ENCODE data around the gene TAS1R1.
A peak's percentile ranks its signal among the peaks of the same experiment; 100 is the strongest.

TAS1R1 gene

DNA sequence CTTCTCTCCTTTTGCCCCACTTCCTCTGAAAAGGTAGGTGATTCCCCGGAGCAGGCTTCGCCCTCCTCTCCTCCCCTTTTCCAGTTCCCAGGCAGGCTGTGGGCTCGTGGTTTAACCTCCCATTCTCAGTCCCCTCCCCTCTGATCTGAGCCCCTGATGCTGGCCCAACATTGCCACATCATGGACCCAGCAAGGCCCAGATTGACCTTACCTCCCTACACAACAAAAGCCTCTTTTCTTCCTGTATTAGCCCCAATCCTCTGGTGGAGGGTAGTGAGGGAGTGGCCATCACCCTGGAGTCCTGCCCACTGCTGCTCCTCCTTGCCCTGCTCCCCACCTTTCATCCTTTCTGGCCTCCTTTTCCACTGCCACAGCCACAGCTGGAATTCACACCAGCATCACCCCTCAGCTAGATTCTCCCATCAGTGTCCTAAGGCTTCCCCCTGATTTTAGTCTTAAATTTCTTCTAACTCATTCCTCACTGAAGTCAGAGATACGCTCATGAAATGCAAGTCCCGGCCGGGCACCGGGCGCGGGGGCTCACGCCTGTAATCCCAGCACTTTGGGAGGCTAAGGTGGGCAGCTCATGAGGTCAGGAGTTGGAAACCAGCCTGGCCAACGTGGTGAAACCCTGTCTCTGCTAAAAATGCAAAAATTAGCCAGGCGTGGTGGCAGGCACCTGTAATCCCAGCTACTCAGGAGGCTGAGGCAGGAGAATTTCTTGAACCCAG, 17.7 kb downstream of the TAS1R1 start:
- no peak for DNase-seq (ENCODE audit: low read depth)

DNA sequence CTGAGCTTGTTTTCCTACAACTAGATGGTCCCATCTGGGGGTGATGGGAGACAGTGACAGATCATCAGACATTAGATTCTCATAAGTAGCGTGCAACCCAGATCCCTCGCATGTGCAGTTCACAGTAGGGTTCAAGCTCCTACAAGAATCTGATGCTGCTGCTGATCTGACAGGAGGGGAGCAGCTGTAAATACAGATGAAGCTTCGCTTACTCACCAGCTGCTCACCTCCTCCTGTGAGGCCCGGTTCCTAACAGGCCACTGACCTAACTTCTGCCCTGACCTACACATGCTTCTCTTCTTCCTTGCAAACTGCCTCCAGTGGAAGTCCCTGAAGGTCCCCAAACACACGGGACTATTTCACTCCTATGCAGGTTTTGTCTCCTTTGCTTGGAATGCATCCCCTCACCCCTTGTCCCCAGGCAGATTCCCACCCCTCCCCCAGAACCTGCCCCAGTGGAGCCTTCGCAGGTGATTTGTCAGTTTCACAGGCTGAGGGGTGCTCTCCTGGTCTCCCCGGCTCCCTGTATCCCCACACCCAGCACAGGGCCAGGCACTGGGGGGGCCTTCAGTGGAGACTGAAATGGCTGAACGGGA, 19.0 kb downstream of the TAS1R1 start:
- DNase-seq (ENCODE audit: low read depth) = no peak

DNA sequence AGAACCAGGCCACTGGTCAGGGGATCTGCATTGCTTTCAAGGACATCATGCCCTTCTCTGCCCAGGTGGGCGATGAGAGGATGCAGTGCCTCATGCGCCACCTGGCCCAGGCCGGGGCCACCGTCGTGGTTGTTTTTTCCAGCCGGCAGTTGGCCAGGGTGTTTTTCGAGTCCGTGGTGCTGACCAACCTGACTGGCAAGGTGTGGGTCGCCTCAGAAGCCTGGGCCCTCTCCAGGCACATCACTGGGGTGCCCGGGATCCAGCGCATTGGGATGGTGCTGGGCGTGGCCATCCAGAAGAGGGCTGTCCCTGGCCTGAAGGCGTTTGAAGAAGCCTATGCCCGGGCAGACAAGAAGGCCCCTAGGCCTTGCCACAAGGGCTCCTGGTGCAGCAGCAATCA, 19.7 kb downstream of the TAS1R1 start:
- DNase-seq (ENCODE audit: low read depth) = no peak

DNA sequence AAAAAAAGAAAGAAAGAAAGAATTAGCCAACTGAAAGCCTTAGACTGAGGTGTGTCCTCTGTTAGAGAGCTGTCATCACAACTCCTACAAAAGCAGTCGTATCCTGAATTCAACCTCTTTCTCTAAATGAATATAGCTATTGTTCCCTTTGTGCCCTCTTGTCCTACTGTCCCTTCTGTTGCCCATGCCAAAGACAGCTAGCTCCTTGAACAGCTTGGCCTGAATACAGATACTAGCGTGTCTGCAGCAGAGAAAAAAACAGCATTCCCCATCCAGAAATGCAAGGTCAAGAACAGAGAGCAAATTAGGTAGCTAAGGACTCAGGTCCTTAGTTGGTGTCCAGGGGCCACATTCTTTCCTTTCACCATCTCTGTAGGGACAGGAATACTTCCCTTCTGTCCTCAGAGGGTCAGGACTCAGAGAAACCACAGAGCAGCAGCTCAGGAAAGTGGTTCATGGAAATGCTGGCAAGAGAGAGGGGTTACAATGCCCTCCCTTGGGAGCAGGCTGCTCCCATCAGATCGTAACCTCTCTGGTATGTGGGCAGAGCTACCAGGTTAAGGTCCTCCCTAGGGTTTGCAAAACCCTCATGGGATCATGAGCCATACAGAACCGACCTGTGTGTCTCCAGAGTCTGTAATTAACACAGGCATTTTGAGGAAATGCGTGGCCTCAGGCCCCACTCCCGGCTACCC, 22.9 kb downstream of the TAS1R1 start:
- DNase-seq (ENCODE audit: low read depth) = no peak

DNA sequence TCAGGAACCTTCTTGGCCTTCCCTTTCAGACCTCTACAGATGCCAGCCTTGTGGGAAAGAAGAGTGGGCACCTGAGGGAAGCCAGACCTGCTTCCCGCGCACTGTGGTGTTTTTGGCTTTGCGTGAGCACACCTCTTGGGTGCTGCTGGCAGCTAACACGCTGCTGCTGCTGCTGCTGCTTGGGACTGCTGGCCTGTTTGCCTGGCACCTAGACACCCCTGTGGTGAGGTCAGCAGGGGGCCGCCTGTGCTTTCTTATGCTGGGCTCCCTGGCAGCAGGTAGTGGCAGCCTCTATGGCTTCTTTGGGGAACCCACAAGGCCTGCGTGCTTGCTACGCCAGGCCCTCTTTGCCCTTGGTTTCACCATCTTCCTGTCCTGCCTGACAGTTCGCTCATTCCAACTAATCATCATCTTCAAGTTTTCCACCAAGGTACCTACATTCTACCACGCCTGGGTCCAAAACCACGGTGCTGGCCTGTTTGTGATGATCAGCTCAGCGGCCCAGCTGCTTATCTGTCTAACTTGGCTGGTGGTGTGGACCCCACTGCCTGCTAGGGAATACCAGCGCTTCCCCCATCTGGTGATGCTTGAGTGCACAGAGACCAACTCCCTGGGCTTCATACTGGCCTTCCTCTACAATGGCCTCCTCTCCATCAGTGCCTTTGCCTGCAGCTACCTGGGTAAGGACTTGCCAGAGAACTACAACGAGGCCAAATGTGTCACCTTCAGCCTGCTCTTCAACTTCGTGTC, 23.7 kb downstream of the TAS1R1 start:
- DNase-seq (ENCODE audit: low read depth) = no peak

DNA sequence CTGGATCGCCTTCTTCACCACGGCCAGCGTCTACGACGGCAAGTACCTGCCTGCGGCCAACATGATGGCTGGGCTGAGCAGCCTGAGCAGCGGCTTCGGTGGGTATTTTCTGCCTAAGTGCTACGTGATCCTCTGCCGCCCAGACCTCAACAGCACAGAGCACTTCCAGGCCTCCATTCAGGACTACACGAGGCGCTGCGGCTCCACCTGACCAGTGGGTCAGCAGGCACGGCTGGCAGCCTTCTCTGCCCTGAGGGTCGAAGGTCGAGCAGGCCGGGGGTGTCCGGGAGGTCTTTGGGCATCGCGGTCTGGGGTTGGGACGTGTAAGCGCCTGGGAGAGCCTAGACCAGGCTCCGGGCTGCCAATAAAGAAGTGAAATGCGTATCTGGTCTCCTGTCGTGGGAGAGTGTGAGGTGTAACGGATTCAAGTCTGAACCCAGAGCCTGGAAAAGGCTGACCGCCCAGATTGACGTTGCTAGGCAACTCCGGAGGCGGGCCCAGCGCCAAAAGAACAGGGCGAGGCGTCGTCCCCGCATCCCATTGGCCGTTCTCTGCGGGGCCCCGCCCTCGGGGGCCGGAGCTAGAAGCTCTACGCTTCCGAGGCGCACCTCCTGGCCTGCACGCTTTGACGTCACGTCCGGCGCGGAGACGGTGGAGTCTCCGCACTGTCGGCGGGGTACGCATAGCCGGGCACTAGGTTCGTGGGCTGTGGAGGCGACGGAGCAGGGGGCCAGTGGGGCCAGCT, 24.4 kb downstream of the TAS1R1 start, which contains the start of gene ZBTB48:
Gene ZBTB48 (plus strand): TSS at position 621 of the 745 bp plus-strand sequence. CDS start 616 bp downstream, outside the sequence.
- peak; percentile 96 for DNase-seq (ENCODE audit: low read depth)

DNA sequence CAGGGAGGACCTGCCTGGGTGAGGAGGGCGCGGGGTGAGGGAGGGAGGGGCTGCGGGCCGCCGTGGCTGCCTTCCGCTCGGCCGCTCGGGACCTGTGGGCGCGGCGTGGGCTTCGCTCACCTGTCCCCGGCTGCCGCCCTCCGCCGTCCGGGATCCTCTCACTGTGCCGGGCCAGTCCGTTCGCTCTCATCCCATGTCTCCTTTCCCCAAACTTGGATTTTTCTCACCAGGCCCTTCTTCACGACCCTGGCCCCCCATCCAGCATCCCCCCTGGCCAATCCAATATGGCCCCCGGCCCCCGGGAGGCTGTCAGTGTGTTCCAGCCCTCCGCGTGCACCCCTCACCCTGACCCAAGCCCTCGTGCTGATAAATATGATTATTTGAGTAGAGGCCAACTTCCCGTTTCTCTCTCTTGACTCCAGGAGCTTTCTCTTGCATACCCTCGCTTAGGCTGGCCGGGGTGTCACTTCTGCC, 25.0 kb downstream of the TAS1R1 start:
- no peak for DNase-seq (ENCODE audit: low read depth)

DNA sequence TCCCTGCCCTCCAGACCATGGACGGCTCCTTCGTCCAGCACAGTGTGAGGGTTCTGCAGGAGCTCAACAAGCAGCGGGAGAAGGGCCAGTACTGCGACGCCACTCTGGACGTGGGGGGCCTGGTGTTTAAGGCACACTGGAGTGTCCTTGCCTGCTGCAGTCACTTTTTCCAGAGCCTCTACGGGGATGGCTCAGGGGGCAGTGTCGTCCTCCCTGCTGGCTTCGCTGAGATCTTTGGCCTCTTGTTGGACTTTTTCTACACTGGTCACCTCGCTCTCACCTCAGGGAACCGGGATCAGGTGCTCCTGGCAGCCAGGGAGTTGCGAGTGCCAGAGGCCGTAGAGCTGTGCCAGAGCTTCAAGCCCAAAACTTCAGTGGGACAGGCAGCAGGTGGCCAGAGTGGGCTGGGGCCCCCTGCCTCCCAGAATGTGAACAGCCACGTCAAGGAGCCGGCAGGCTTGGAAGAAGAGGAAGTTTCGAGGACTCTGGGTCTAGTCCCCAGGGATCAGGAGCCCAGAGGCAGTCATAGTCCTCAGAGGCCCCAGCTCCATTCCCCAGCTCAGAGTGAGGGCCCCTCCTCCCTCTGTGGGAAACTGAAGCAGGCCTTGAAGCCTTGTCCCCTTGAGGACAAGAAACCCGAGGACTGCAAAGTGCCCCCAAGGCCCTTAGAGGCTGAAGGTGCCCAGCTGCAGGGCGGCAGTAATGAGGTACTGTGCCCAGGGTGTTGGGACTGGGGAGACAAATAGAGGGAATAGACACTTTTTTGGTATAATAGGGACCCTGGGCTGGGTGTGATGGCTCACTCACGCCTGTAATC, 25.7 kb downstream of the TAS1R1 start:
- no peak for DNase-seq (ENCODE audit: low read depth)

DNA sequence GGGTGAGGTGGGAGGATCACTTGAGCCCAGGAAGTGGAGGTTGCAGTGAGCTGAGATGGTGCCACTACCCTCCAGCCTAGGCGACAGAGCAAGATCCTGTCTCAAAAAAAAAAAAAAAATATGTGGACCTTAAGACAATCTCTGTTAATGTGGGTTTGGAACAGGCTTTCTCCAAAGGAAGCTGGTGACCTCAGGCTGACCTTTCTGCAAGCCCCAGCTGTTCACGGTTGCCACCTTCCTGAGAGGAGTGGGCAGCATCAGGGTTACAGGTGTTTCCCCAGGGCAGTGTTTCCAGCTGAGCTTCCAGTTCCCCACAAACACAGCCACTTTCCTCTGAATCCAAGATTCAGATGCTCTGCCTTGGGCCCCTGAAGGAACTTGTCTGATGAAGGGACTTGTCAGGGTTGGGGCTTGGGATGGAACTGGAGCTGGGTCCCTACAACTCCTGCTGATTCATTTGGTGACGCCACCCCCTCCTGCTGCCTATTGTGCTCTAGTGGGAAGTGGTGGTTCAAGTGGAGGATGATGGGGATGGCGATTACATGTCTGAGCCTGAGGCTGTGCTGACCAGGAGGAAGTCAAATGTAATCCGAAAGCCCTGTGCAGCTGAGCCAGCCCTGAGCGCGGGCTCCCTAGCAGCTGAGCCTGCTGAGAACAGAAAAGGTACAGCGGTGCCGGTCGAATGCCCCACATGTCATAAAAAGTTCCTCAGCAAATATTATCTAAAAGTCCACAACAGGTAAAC, 26.6 kb downstream of the TAS1R1 start:
- no peak for DNase-seq (ENCODE audit: low read depth)

DNA sequence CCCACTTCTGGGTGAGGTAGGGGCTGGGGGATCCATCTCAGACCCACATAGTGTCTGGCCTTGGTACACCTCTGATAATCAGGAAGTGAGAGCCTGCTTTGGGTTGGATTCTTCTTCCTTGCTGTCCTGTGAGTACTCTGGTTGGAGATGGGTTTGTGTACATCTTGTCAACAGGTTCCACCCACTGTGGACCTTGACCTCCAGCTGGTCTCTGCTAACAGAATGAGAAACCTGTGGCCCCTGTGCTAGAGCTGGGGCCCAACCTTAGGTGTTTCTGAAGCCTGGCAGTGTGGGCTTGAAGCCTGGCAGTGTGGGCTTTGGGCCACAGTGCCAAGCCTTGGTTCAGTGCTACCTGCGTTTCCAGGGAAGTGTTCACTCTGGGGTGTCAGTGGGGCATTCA, 27.3 kb downstream of the TAS1R1 start:
- DNase-seq (ENCODE audit: low read depth) = no peak

DNA sequence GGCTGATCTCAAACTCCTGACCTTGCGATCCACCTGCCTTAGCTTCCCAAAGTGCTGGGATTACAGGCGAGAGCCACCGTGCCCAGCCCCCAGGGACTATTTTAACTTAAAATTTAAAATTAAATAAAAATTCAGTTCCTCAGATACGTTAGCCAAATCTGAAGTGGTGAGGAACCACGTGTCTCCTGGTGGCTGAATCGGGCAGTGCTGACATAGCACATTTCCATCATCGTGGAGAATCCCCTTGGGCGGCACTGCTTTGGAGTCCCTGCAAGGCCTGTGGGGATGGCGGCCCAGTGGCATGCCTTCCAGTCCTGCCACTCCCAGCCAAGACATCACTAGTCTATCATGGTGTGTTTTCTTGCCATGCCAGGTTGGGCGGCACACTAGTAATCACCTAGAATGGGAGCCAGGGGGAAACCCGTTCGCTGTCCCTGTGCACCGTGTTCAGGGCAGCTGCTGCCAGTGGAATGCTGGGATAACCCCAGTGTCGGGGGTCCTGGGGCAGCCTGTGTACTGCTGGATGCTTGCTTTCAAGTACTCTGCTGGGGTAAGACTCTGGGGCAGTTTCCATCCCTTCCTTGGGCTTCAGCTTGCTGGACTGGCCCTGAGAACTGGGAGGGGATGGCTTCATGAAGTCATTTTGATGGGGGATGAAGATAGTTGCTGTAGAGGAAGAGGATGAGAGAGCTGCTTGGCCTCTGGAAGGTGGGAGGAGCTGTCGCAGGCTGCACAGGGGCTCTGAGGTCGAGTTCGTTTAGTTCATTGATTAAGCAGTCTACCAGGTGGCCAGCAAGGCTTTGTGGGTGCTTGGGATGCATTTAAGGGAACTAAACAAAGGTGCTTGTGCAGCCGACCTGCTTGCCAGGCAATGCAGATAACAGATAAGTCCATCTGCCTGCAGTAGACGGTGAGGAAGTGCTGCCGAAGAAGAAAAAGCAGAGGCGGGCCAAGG, 29.3 kb downstream of the TAS1R1 start:
- no peak for DNase-seq (ENCODE audit: low read depth)

DNA sequence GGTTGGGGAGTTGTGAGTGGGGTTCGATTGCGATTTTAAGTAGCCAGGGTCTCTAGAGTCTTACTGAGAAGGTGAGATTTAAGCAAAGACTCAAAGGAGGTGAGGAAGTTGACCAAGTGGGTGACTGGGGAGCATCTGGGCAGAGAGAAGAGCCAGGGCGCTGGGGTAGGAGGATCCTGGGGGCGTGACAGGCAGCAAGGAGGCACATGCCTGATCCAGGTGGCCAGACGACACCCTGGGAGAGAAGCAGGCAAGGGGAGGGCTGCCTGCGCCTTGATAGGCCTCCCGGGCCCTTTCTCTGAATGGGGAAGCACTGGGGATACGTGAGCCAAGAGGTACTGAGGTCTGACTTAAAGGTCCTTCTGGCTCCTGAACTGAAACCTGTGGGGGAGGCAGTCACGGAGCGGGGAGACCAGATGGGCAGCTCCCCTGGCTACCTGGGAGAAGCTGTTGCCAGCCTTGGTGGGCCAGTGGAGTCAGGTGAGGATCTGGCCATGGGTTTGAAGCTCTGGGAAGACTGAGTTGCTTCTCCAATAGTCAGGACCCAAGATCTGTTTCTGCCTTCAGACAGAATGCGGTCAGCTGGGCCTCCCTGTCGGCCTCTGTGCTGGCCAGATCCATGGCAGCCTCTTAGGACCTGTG, 30.1 kb downstream of the TAS1R1 start:
- no peak for DNase-seq (ENCODE audit: low read depth)

DNA sequence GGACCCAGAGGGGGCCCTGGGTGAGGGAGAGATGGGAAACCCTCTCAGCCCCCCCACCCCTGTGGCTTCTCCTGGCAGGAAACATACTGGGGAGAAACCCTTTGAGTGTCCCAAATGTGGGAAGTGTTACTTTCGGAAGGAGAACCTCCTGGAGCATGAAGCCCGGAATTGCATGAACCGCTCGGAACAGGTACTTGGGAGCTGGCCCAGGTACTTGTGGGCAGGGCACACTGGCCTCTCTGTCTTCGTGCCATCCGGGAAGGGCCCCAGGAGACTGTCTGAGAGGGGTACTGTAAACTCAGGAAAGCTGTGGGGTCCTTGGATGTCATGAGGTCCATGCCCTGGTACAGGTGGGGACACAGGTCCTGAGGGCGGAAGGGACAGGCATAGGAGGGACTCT, 30.7 kb downstream of the TAS1R1 start:
- DNase-seq (ENCODE audit: low read depth) = no peak

DNA sequence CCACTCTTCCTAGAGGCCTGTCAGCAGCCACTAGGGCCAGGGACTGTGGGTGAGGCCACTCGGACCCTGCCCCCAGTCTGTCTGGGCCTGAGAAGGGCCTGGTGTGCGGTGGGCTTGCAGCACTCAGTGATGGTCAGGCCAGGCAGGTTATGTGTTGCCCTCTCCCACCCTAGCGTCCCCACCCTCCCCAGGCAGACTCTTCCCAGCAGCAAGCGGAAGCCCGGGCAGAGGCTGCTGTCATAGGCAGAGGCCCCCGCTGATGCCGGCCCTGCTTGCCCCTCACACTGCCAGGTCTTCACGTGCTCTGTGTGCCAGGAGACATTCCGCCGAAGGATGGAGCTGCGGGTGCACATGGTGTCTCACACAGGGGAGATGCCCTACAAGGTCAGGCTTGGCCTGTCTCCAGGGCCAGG, 31.3 kb downstream of the TAS1R1 start:
- no peak for DNase-seq (ENCODE audit: low read depth)

DNA sequence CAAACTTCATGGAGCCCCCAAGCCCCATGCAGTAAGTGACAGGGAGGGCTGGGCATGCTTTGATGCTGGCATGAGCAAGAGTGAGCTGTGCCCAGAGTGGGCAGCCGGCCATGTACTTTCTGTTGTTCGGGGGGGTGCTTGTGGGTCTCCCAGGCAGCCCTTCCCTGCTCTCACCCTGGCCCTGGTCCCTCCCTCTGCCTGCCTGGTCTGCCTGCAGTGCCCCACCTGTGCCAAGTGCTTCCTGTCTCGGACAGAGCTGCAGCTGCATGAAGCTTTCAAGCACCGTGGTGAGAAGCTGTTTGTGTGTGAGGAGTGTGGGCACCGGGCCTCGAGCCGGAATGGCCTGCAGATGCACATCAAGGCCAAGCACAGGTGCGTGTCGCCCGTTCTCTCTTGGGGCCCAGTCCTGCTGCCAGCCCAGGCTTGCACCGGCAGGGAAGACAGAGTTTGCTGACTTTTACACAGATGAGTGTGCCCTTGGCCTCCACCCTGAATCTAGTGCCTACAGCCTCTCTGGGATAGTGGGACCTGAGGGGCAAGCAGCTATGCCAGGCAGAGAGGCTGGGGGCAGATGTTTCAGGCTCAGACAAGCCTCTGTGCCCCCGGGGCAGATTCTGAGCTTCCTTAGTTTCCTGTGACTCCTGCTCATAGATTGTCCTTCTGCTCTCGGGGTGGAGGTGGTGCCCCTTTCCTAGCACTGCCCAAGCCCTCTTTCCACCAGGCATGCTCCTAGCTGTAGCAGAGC, 32.3 kb downstream of the TAS1R1 start:
- no peak for DNase-seq (ENCODE audit: low read depth)

DNA sequence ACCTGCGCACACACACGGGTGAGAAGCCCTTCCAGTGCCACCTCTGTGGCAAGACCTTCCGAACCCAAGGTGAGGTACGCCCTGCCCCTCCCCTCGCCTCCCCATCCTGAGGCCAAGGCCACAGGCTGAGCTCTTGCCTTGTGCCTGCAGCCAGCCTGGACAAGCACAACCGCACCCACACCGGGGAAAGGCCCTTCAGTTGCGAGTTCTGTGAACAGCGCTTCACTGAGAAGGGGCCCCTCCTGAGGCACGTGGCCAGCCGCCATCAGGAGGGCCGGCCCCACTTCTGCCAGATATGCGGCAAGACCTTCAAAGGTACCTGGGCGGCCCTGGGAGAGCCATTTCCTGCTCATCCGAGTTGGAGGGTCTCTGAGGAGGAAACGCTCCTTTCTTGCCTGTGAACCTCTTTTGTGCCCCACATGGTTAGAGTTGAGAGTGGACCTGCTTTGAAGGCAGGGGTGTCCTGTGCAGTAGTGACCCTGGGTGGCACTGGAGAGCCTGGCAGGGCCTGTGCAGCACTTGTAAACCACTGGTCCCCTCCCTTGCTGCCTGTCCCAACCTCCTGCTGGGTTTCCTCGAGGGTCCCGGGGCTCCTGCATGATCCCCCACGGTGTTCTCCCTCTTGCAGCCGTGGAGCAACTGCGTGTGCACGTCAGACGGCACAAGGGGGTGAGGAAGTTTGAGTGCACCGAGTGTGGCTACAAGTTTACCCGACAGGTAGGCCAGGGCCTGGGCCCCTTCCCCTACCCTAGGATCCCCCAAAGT, 33.2 kb downstream of the TAS1R1 start:
- no peak for DNase-seq (ENCODE audit: low read depth)
